Keratinocyte (primary cell): ENCODE results near the gene PTPRN2. TPM values are rescaled to one million over a fixed set of nuclear protein-coding genes. Genes with fewer than 3 reads are reported as not detected.

Source experiments
- DNase-seq: peaks from one replicate; pipeline ENCODE4 v3.0.0-alpha.2; 2011; ENCODE audit warnings: low read depth, missing footprints, low spot score
- FAIRE-seq: peaks from 2 replicates; lab custom pipeline; 2011; peaks lifted over from hg19 to GRCh38; lab: Jason Lieb, UNC
- H2AFZ ChIP-seq: 2 replicates; pipeline ENCODE4 v1.6.0; 2012; ENCODE audit warnings: low read length, control low read depth, inconsistent platforms; ENCODE audit not compliant: control insufficient read depth
- H3K27ac ChIP-seq: 2 replicates; pipeline ENCODE4 v1.5.1; 2011; ENCODE audit warnings: low read length; ENCODE audit not compliant: control insufficient read depth, insufficient read depth
- H3K27me3 ChIP-seq: 3 replicates; pipeline ENCODE4 v1.6.0; 2011; ENCODE audit warnings: low read length; ENCODE audit not compliant: control insufficient read depth, insufficient read depth; ENCODE audit errors: extremely low read depth
- H3K36me3 ChIP-seq, 2 experiments: 2 replicates in 1 of 2; 3 replicates in 1 of 2; pipeline ENCODE4 v1.5.1; 2011; ENCODE audit warnings: low read length in 2 of 2, mild to moderate bottlenecking in 1 of 2; ENCODE audit not compliant: control insufficient read depth in 2 of 2, insufficient read depth in 2 of 2; ENCODE audit errors: extremely low read depth in 1 of 2
- H3K4me1 ChIP-seq: 3 replicates; pipeline ENCODE4 v1.5.1; 2011; ENCODE audit warnings: low read length; ENCODE audit not compliant: control insufficient read depth, insufficient read depth; ENCODE audit errors: extremely low read depth
- H3K4me2 ChIP-seq: 3 replicates; pipeline ENCODE4 v1.6.0; 2011; ENCODE audit warnings: low read depth, low read length; ENCODE audit not compliant: control insufficient read depth, insufficient read depth; ENCODE audit errors: extremely low read depth
- H3K4me3 ChIP-seq, 3 experiments: fragments of 200-600 bp in 1 of 3; sonication (generic) in 1 of 3; 2 replicates in 2 of 3; 3 replicates in 1 of 3; pipeline ENCODE4 v1.5.1; 2011 to 2016; ENCODE audit warnings: low read length in 3 of 3, mild to moderate bottlenecking in 3 of 3, control low read depth in 2 of 3, inconsistent platforms in 1 of 3, low read depth in 1 of 3, mixed read lengths in 1 of 3, mixed run types in 1 of 3, moderate library complexity in 1 of 3; ENCODE audit not compliant: control insufficient read depth in 2 of 3, insufficient read depth in 2 of 3; ENCODE audit errors: extremely low read depth in 1 of 3
- H3K79me2 ChIP-seq: 2 replicates; pipeline ENCODE4 v1.6.0; 2012; ENCODE audit warnings: low read length; ENCODE audit not compliant: control insufficient read depth, insufficient read depth
- H3K9ac ChIP-seq: 3 replicates; pipeline ENCODE4 v1.6.0; 2011; ENCODE audit warnings: low read length; ENCODE audit not compliant: control insufficient read depth, insufficient read depth; ENCODE audit errors: extremely low read depth
- H3K9me1 ChIP-seq: 3 replicates; pipeline ENCODE4 v1.6.0; 2011; ENCODE audit warnings: low read length; ENCODE audit not compliant: control insufficient read depth, insufficient read depth; ENCODE audit errors: extremely low read depth
- H3K9me3 ChIP-seq: 2 replicates; pipeline ENCODE4 v1.5.1; 2012; ENCODE audit warnings: low read depth, low read length; ENCODE audit not compliant: control insufficient read depth
- H4K20me1 ChIP-seq: 3 replicates; pipeline ENCODE4 v1.6.0; 2011; ENCODE audit warnings: low read length; ENCODE audit not compliant: control insufficient read depth, insufficient read depth; ENCODE audit errors: extremely low read depth
- CTCF ChIP-seq, 3 experiments: IDR thresholded peaks in 1 of 3; conservative IDR thresholded peaks in 1 of 3; optimal IDR thresholded peaks in 1 of 3; 2 replicates in 2 of 3; 3 replicates in 1 of 3; pipeline versions ENCODE3 to v1.5.1; 2011; ENCODE audit warnings: low read length in 3 of 3, mild to moderate bottlenecking in 3 of 3, moderate library complexity in 2 of 3, control low read depth in 1 of 3, inconsistent platforms in 1 of 3; ENCODE audit not compliant: insufficient read depth in 2 of 3; ENCODE audit errors: extremely low read depth in 1 of 3
- EZH2 ChIP-seq: IDR thresholded peaks from one replicate; pipeline ENCODE4 v1.6.1; 2012; ENCODE audit warnings: inconsistent platforms, mild to moderate bottlenecking, low read length, moderate library complexity
- dilution Hi-C: fragments of 300-500 bp; cut with MboI; formaldehyde crosslinking; loops from one replicate; pipeline ENCODE4 v1.7.0; 2020; ENCODE audit warnings: low sequenced_read_pairs; ENCODE audit not compliant: extremely low pct_ligation_motif_present
- polyA plus RNA-seq, 5 experiments: library from polyadenylated mRNA; depleted of rRNA in 3 of 5; stranded (reverse) in 3 of 5; stranded (forward) in 1 of 5; unstranded in 1 of 5; fragments of >200 nt; gene quantifications; 1 replicate in 1 of 5; 2 replicates in 3 of 5; 3 replicates in 1 of 5; pipeline versions ENCODE4 v1.2.1 to v1.2.3, GENCODE V29; 2011 to 2012; ENCODE audit warnings: missing spikeins in 2 of 5, low read depth in 1 of 5, low replicate concordance in 1 of 5

Gene PTPRN2
- polyA plus RNA-seq, 1 donor (not counting 4 experiments of a cell fraction or from before 2014, with no cell fraction given) = not detected

- Histone ChIP-seq H3K4me1 (no peaks in the 10 kb centered on the region), H3K9ac (no peak overlapping the region), H4K20me1 (no peaks in the 10 kb centered on the region), H2AFZ (no peak overlapping the region), H3K4me3 (no peak overlapping the region), H3K27ac (no peak overlapping the region), H3K9me3 (peaks cover 4% of the 10 kb centered on the region), H3K27me3 (no peaks in the 10 kb centered on the region), H3K79me2 (no peaks in the 10 kb centered on the region), H3K36me3 (no peaks in the 10 kb centered on the region), H3K4me2 (no peak overlapping the region), H3K9me1 (no peaks in the 10 kb centered on the region)
- dilution Hi-C loops = no loop called here
- TF ChIP-seq EZH2 (no peak), CTCF (optimal IDR thresholded peaks at IDR 0.05 in 1 of 3, IDR thresholded peaks at IDR 0.05 in 1 of 3, conservative IDR thresholded peaks at IDR 0.05 in 1 of 3; ENCODE audit: extremely low read depth in 1 of 3, insufficient read depth in 2 of 3, low read length in 3 of 3) (no peak)
- FAIRE-seq = no peak
- no peak for DNase-seq
Measured at GRCh38 chr7:158476331-158476932, 111.2 kb downstream of the PTPRN2 start.

- FAIRE-seq = no peak
- TF ChIP-seq EZH2 = no peak
- no peaks in the 10 kb centered on the region for H3K9me1 ChIP-seq
- dilution Hi-C loops = no loop called here
- H3K4me2 ChIP-seq = no peak overlapping the region
- H4K20me1 ChIP-seq = no peaks in the 10 kb centered on the region
- no peaks in the 10 kb centered on the region for H3K36me3 ChIP-seq
- no peaks in the 10 kb centered on the region for H3K27me3 ChIP-seq
- DNase-seq = no peak
- H3K9me3 ChIP-seq = peaks cover 4% of the 10 kb centered on the region
- H3K79me2 ChIP-seq = no peaks in the 10 kb centered on the region
- H3K9ac ChIP-seq = no peak overlapping the region
- H3K4me1 ChIP-seq = no peaks in the 10 kb centered on the region
- H3K27ac ChIP-seq = no peak overlapping the region
- H3K4me3 ChIP-seq = no peak overlapping the region
- no peak overlapping the region for H2AFZ ChIP-seq
Measured at GRCh38 chr7:158475679-158476052, 112.0 kb downstream of the PTPRN2 start.
